B cell (primary cell): ENCODE measurements around the gene NPAS2.

Experiments used
- EZH2 ChIP-seq: IDR thresholded peaks from 2 replicates; pipeline ENCODE4 v1.6.1; 2012; ENCODE audit warnings: borderline replicate concordance, low read depth, mild to moderate bottlenecking, moderate library complexity, low read length; ENCODE audit not compliant: insufficient read depth, poor library complexity, severe bottlenecking
- TF ChIP-seq, protein P1 (sequence below): fragments of 200-600 bp; IDR thresholded peaks from one replicate; pipeline ENCODE4 v1.8.0; 2022; ENCODE audit warnings: antibody characterized with exemption, mild to moderate bottlenecking

DNA sequence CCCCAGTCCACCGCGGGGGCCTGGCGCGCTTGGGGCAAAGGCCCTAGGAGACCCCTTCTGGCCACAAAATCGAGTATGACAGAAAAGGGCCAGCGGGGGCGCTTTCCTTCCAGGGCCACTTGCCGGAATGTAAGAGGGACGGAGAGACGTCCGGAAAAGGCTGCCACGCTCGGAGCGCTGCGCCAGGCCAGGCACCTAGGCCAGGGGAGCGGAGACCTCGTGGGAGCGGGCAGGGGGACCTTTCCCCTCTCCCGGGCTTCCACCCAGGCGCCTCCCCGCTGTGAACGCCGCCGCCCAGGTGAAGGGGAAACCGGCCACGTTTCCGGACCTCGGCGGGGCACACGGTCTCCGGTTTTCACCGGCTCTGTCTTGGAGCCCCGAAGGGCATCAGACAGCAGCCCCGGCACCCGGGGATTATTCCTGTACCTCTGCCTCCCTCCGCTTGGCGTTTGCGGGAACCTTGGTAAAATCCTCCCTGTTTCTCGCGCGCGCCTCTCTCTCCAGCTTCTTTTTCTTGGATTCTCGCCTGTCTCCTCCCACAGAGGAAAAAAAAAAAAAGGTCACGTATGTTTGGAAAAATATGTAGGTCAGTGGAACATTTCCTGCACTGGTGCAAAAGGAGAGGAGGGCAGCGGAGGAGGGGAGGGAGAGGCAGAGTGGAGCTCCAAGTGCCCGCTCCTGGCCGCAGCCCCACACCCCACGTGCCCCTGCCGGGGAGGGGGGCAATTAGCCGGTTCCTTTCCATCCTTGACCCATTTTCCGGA, 1.2 kb upstream of the NPAS2 start:
- TF ChIP-seq, protein P1, sequence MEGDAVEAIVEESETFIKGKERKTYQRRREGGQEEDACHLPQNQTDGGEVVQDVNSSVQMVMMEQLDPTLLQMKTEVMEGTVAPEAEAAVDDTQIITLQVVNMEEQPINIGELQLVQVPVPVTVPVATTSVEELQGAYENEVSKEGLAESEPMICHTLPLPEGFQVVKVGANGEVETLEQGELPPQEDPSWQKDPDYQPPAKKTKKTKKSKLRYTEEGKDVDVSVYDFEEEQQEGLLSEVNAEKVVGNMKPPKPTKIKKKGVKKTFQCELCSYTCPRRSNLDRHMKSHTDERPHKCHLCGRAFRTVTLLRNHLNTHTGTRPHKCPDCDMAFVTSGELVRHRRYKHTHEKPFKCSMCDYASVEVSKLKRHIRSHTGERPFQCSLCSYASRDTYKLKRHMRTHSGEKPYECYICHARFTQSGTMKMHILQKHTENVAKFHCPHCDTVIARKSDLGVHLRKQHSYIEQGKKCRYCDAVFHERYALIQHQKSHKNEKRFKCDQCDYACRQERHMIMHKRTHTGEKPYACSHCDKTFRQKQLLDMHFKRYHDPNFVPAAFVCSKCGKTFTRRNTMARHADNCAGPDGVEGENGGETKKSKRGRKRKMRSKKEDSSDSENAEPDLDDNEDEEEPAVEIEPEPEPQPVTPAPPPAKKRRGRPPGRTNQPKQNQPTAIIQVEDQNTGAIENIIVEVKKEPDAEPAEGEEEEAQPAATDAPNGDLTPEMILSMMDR, result no peak
- no peak for TF ChIP-seq EZH2
